Neural cell (in vitro differentiated cells): ENCODE data around the gene DHCR24. TPM values are rescaled to one million over a fixed set of nuclear protein-coding genes. Genes with fewer than 3 reads are reported as not detected.

Experiments used
- H2AFZ ChIP-seq: fragments of 200-600, 300-800 bp; sonication (generic), shearing (Covaris generic); 2 replicates; pipeline ENCODE4 v1.6.0; 2014; ENCODE audit warnings: low read depth, mild to moderate bottlenecking, antibody characterized with exemption, low read length, moderate library complexity
- H3F3A ChIP-seq: fragments of 200-600 bp; shearing (Covaris generic); 2 replicates; pipeline ENCODE4 v1.6.1; 2016; ENCODE audit warnings: mild to moderate bottlenecking, moderate library complexity, mixed read lengths, antibody characterized with exemption, low read length; ENCODE audit not compliant: insufficient read depth, poor library complexity, severe bottlenecking
- H3K27ac ChIP-seq: fragments of 200-600, 300-800 bp; sonication (generic), shearing (Covaris generic); 2 replicates; pipeline ENCODE4 v1.5.1; 2014; ENCODE audit warnings: mild to moderate bottlenecking, low read length, moderate library complexity
- H3K27me3 ChIP-seq: fragments of 300-800, 200-600 bp; sonication (generic), shearing (Covaris generic); 2 replicates; pipeline ENCODE4 v1.6.0; 2014; ENCODE audit warnings: mild to moderate bottlenecking, low read depth, low read length, moderate library complexity; ENCODE audit not compliant: insufficient read depth
- H3K36me3 ChIP-seq: fragments of 300-800, 200-600 bp; sonication (generic), shearing (Covaris generic); 2 replicates; pipeline ENCODE4 v1.5.1; 2014; ENCODE audit warnings: mild to moderate bottlenecking, antibody characterized with exemption, low read length, moderate library complexity; ENCODE audit not compliant: insufficient read depth
- H3K4me2 ChIP-seq: fragments of 300-800, 200-600 bp; sonication (generic), shearing (Covaris generic); 2 replicates; pipeline ENCODE4 v1.6.0; 2014; ENCODE audit warnings: mild to moderate bottlenecking, low read length
- H3K4me3 ChIP-seq: fragments of 300-800, 200-600 bp; sonication (generic), shearing (Covaris generic); 2 replicates; pipeline ENCODE4 v1.5.1; 2014; ENCODE audit warnings: mild to moderate bottlenecking, low read length, moderate library complexity
- H3K79me2 ChIP-seq: fragments of 200-600 bp; shearing (Covaris generic); replicated peaks from 2 replicates; pipeline ENCODE4 v1.6.0; 2014; ENCODE audit warnings: mild to moderate bottlenecking, low read length, moderate library complexity; ENCODE audit not compliant: insufficient read depth
- H3K9ac ChIP-seq: fragments of 300-800, 200-600 bp; sonication (generic), shearing (Covaris generic); 2 replicates; pipeline ENCODE4 v1.6.1; 2016; ENCODE audit warnings: mild to moderate bottlenecking, low read length, mixed read lengths
- H3K9me2 ChIP-seq: fragments of 200-600 bp; shearing (Covaris generic); 2 replicates; pipeline ENCODE4 v1.6.1; 2016; ENCODE audit warnings: mild to moderate bottlenecking, low read length, mixed read lengths; ENCODE audit not compliant: insufficient read depth
- H3K9me3 ChIP-seq: fragments of 200-600, 300-800 bp; sonication (generic), shearing (Covaris generic); 2 replicates; pipeline ENCODE4 v1.6.1; 2016; ENCODE audit warnings: mild to moderate bottlenecking, mixed run types, low read length, moderate library complexity, mixed read lengths
- H4K20me1 ChIP-seq: fragments of 200-600 bp; shearing (Covaris generic); 2 replicates; pipeline ENCODE4 v1.6.1; 2016; ENCODE audit warnings: mild to moderate bottlenecking, mixed run types; ENCODE audit not compliant: insufficient read depth
- CTCF ChIP-seq: fragments of 450-650 bp; IDR thresholded peaks from 2 replicates; pipeline ENCODE4 v1.5.1; 2014; ENCODE audit warnings: antibody characterized with exemption, mild to moderate bottlenecking, moderate library complexity; ENCODE audit not compliant: poor library complexity, severe bottlenecking
- EP300 ChIP-seq: fragments of 450-650 bp; conservative IDR thresholded peaks from 2 replicates; pipeline ENCODE4 v1.6.1; 2014; ENCODE audit warnings: antibody characterized with exemption, mild to moderate bottlenecking, moderate library complexity; ENCODE audit not compliant: poor library complexity, severe bottlenecking
- EZH2 ChIP-seq: fragments of 200-600, 300-800 bp; shearing (Covaris generic), sonication (generic); IDR thresholded peaks from 2 replicates; pipeline ENCODE4 v1.6.1; 2014; ENCODE audit warnings: antibody characterized with exemption, low read length, borderline replicate concordance, mild to moderate bottlenecking; ENCODE audit not compliant: insufficient read depth, poor library complexity, severe bottlenecking
- MXI1 ChIP-seq: fragments of 450-650 bp; conservative IDR thresholded peaks from 2 replicates; pipeline ENCODE4 v1.6.1; 2014; ENCODE audit warnings: antibody characterized with exemption, mild to moderate bottlenecking; ENCODE audit not compliant: poor library complexity, severe bottlenecking
- POLR2AphosphoS5 ChIP-seq: IDR thresholded peaks from 2 replicates; pipeline ENCODE4 v1.6.1; 2012
- RAD21 ChIP-seq: fragments of 450-650 bp; conservative IDR thresholded peaks from 2 replicates; pipeline ENCODE4 v1.6.1; 2014; ENCODE audit warnings: antibody characterized with exemption, mild to moderate bottlenecking, moderate library complexity
- SMC3 ChIP-seq: fragments of 450-650 bp; conservative IDR thresholded peaks from 2 replicates; pipeline ENCODE4 v1.6.1; 2014; ENCODE audit warnings: antibody characterized with exemption, mild to moderate bottlenecking, moderate library complexity; ENCODE audit not compliant: poor library complexity
- TAF1 ChIP-seq: IDR thresholded peaks from 2 replicates; pipeline ENCODE4 v1.6.1; 2012; ENCODE audit warnings: low read depth
- polyA plus RNA-seq: library from polyadenylated mRNA; depleted of rRNA; stranded (reverse); fragments of >200 nt; gene quantifications from 2 replicates; pipeline ENCODE4 v1.2.3, GENCODE V29; 2014
- TF ChIP-seq, protein P1 (sequence below): IDR thresholded peaks from 2 replicates; pipeline ENCODE4 v1.6.1; 2012; ENCODE audit warnings: borderline replicate concordance

DHCR24 gene
- polyA plus RNA-seq, 1 donor from 2014 or later = 91.3 TPM

- Histone ChIP-seq H3K27me3 (no peaks in the 10 kb centered on the region), H2AFZ (no peak overlapping the region), H3K4me2 (no peak overlapping the region), H3K9me3 (no peaks in the 10 kb centered on the region), H3K36me3 (no peaks in the 10 kb centered on the region), H3K27ac (no peak overlapping the region), H3K9me2 (no peaks in the 10 kb centered on the region), H3F3A (no peaks in the 10 kb centered on the region), H3K4me3 (no peak overlapping the region), H4K20me1 (no peaks in the 10 kb centered on the region), H3K9ac (no peak overlapping the region), H3K79me2 (no peaks in the 10 kb centered on the region)
- no peak for TF ChIP-seq TAF1
- no peak for TF ChIP-seq RAD21
- TF ChIP-seq CTCF = no peak
- no peak for TF ChIP-seq EP300
- TF ChIP-seq, protein P1, sequence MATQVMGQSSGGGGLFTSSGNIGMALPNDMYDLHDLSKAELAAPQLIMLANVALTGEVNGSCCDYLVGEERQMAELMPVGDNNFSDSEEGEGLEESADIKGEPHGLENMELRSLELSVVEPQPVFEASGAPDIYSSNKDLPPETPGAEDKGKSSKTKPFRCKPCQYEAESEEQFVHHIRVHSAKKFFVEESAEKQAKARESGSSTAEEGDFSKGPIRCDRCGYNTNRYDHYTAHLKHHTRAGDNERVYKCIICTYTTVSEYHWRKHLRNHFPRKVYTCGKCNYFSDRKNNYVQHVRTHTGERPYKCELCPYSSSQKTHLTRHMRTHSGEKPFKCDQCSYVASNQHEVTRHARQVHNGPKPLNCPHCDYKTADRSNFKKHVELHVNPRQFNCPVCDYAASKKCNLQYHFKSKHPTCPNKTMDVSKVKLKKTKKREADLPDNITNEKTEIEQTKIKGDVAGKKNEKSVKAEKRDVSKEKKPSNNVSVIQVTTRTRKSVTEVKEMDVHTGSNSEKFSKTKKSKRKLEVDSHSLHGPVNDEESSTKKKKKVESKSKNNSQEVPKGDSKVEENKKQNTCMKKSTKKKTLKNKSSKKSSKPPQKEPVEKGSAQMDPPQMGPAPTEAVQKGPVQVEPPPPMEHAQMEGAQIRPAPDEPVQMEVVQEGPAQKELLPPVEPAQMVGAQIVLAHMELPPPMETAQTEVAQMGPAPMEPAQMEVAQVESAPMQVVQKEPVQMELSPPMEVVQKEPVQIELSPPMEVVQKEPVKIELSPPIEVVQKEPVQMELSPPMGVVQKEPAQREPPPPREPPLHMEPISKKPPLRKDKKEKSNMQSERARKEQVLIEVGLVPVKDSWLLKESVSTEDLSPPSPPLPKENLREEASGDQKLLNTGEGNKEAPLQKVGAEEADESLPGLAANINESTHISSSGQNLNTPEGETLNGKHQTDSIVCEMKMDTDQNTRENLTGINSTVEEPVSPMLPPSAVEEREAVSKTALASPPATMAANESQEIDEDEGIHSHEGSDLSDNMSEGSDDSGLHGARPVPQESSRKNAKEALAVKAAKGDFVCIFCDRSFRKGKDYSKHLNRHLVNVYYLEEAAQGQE = no peak
- TF ChIP-seq SMC3 = no peak
- no peak for TF ChIP-seq EZH2
- TF ChIP-seq POLR2AphosphoS5 = no peak
- no peak for TF ChIP-seq MXI1
These were observed 77.4 kb downstream of the DHCR24 start for GRCh38 chr1:54809496-54810074.

DNA sequence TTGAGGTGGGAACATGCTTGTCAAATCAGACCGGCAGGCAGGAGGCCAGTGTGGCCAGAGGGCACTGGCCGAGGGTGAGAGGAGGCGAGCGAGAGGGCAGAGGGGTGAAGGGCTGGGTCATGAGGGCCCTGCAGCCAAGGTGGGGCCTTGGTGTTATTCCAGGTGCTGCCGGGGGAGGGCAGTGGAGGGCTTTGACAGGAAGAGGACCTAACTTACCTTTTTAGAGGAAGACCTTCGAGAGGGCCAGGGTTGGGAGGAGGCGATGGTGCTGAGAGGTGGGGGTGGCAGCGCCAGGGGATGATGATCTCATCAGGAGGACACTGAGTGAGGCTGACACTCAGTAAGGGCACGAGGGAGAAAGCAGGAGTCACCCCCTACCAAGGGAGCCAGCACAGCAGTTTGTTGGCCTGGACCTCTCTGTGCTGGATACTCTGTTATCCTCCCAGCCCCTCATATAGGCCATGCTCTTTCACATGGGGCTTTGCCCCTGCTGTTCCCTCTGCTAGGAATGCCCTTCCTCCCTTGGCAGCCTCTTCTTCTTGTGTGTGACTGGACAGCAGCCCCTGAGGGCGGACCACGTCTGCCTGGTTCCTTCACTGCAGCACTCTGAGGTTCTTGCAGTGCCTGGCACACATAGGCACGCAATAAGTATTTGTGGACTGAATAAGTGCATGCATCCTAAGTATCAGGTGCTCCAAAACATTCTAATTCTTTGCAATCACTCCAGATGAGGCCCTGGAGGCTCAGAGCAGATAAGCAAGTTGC lies 78.4 kb downstream of the DHCR24 start:
- Histone ChIP-seq H3K4me2 (no peak overlapping the region), H3K27me3 (no peaks in the 10 kb centered on the region), H2AFZ (no peak overlapping the region), H3K27ac (no peak overlapping the region), H4K20me1 (no peaks in the 10 kb centered on the region), H3K79me2 (no peaks in the 10 kb centered on the region), H3K9ac (no peak overlapping the region), H3F3A (no peaks in the 10 kb centered on the region), H3K9me2 (no peaks in the 10 kb centered on the region), H3K9me3 (no peaks in the 10 kb centered on the region), H3K4me3 (no peak overlapping the region), H3K36me3 (no peaks in the 10 kb centered on the region)
- TF ChIP-seq EZH2 = no peak
- TF ChIP-seq, protein P1 = no peak
- TF ChIP-seq CTCF = no peak
- no peak for TF ChIP-seq MXI1
- no peak for TF ChIP-seq SMC3
- no peak for TF ChIP-seq TAF1
- no peak for TF ChIP-seq RAD21
- TF ChIP-seq EP300 = no peak
- TF ChIP-seq POLR2AphosphoS5 = no peak
